GM11168 (cell line): ENCODE results near the gene CLCA2.
"Not testable (repeated sequence)": the region's sequence is repeated elsewhere in the genome, so short reads cannot be mapped to it uniquely, and the experiment has no call there.

Experiments used
- in situ Hi-C: fragments of 300-500 bp; cut with MboI; formaldehyde crosslinking; loops from one replicate; pipeline ENCODE4 v1.12.0; 2022; ENCODE audit warnings: low sequenced_read_pairs; ENCODE audit not compliant: unreplicated experiment

Gene CLCA2

DNA sequence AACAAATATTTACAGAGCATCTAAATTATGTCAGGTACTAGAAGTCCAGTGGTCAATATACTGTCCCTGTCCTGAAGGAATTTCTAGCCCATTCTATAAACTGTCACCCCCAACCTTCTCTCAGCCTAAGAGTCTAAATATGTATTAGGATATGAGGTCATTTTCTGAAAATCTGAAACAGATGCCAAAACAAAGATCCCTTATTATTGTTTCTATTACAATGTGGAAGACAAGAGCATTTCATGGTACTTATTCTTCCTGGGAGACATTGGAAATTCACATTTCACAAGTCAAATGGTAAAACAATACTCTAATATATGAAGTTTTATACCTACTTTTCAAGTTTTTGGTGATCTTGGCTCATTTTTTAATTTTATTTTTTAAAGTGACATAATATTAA is 47.3 kb downstream of the CLCA2 start:
- in situ Hi-C loops: no loop called here

DNA sequence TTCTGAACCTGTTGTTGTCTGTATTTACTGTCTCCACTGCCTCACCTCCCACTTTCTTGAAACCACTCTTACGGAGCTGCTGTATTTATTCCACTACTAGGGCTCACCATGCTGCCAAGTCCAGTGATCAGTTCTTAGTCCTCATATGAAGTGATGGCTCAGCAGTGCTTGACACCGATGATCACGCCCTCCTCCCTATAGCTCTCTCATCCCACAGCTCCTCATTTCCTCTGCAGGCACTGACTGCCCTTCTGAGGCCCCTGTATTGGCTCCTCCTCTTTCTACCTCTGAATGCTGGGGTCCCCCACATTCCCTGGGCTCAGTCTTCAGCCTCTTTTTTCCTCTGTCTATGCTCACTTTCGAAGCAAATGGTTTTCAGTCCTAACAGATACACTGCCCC is 48.2 kb downstream of the CLCA2 start:
- in situ Hi-C loops: no loop called here

DNA sequence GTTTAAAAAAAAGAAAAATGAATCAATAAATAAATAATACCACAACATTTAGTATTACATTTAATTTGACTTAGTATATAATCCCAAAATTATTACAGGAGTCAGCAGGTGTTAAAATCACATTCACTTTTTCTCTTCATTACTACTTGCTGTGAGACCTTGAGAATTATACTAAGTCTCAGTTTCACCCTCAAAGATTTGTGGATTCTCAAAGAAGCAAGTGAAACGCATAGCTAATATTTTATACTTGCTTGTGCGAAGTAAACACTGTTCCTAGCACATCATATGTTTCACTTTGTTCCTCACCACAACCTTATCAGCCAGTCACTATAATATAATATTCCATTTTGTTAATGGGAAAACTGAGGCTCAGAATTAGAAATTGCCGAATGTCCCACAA is 48.8 kb downstream of the CLCA2 start:
- in situ Hi-C loops: no loop called here

DNA sequence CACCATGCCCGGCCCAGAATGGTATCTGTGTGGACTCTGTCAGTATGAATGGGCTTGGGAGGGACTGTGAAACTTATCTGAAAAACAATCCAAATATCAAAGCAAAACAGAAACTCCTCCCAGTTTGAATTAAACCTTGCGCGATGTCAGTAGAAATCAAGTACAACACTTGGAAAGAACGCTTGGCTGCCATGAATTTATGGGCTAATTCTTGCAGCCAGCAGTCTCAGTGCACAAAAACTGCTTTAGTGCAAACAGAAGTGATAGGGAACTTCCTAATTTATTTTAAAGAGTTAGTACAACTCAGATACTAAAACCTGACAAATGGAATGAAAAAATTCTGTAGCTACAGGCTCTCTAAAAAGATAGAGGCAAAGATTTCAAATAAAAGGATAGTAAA is 53.3 kb downstream of the CLCA2 start:
- in situ Hi-C loops: no loop called here

DNA sequence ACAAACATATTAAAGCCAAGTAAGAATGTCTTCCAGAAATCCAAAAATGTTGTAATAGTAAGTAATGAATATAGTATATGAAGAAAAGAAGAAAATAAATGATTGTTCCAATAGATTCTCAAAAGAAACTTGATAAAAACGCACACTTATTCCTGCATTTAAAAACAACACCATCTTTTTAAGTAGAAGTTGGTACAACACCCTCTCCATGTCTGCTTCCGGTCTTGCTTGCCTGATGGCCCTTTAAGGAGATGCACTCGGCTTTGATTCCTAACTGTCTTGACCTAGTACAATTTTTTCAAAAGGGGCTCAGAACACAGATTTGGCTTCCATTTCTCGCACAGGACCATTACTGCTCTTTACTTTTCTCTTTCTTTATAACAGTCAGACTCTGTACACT is 53.7 kb downstream of the CLCA2 start:
- in situ Hi-C loops: no loop called here

DNA sequence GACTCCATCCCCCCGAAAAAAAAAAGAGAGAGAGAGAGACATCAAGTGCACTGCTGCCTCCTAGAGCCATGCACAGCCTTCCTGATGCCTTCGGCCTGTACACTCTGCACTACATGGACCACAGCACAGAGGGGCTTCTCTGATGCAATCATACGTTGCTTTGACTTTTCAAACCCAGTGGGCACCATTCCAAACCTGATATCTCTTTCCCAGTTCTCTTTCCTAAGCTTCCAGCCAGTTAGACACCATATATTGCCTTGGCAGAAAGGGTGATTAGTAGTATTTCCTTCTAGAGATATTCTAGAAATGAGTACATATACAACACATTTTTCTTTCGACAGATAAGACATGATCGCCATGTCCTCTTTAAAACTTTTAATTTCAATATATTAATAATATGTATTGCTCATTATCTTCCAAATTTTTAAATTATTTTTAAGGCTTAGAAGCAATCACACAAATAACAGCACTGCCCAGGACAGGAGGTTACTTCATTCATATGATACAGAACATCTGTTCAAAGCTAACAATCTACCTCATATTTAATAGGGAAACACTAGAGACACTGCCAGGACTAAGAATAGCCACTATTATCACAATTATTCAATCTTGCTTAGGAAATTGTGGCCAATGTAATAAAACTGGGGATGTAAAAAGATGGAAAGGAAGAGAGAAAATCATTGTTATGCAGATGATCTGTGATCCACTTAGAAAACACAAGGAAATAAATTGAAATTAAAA is 54.6 kb downstream of the CLCA2 start:
- in situ Hi-C loops: no loop called here

DNA sequence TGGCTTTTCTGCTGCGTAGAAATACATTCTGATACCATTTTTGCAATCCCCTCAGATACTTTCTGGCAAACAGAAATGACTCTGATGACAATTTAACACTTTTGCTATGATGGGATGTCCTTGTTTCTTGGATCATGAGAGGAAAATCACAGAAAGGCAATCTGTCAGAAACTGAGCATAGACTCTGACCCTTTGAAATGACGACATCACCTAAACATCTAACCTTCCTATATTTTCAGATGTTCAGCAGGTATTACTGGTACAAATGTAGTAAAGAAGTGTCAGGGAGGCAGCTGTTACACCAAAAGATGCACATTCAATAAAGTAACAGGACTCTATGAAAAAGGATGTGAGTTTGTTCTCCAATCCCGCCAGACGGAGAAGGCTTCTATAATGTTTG is 58.0 kb downstream of the CLCA2 start:
- in situ Hi-C loops: no loop called here

DNA sequence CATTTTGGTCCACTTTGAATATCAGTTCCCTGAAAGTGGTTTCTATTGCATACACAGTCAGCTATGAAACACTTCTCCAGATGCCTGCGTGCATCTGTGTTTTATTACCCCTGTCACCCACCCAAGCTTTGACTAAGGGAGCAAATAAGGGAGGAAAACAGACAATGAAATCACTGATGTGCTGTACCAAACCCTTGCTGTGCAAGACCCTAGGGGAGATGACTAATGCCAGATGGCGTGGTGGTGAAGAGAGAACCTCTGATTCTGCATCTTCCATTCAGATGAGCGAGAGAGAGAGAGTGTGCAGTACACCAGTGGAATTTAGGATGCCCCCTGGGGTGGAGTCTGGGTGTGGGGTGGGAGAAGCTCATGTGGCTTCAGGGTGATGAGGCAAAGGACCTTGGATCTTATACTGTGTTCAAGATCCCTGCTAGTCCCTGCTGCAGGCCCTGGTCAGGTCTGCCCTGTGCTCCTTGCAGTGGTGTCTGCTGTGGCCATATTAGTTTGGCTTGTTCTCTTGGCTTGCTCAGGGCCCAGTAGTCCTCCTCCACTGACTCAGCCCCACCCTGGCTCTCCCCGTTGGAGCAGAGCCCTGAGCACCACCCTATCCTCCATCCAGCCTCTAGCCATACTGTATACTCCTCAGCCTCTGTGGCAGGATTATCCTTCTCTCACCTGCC is 63.3 kb downstream of the CLCA2 start:
- in situ Hi-C loops: no loop called here

DNA sequence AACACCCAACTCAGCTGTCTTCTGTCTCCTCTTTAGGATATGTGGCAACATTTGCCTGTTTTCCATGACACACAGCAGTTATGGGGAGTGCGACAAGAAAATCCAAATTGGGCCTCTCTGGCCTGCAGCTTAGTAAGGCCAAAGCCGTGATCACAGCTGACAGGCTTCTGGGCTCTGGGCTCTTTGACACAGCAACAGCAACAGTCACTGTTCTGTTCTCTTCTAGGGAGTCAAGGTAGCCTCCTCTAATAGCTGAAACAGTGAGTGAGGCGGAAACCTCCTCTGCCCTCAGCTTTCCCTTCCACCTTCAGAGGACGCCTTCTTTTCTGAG is 63.8 kb downstream of the CLCA2 start:
- in situ Hi-C loops: no loop called here

DNA sequence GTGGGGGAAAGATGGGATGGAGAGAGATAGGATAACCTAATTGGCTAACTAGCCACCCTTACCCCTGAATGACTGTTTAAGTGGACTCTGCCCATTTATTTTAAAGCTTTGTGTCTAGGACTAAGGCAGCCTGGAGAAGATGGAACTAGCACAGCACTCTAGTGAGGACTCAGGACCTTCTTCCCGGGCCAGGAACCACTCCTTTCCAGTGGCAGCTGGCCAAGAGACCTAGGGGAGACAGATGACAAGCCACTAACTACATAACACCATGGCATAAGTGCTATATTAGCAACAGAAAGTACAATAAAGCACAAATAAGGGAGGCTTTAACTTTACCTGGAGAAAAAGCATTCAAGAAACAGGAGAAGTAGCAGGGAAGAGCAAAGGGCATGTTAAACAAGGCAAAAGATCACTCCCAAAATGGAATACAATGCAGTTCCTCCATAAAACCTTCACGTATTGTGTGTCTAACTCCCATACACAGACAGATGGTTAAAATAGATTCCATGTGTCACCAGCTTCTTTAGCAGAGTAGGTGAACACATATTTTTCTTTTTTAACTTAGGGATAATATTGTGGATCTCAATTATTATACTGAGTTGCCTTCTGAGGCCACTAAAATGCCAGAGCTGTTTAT is 65.4 kb downstream of the CLCA2 start:
- in situ Hi-C loops: no loop called here

DNA sequence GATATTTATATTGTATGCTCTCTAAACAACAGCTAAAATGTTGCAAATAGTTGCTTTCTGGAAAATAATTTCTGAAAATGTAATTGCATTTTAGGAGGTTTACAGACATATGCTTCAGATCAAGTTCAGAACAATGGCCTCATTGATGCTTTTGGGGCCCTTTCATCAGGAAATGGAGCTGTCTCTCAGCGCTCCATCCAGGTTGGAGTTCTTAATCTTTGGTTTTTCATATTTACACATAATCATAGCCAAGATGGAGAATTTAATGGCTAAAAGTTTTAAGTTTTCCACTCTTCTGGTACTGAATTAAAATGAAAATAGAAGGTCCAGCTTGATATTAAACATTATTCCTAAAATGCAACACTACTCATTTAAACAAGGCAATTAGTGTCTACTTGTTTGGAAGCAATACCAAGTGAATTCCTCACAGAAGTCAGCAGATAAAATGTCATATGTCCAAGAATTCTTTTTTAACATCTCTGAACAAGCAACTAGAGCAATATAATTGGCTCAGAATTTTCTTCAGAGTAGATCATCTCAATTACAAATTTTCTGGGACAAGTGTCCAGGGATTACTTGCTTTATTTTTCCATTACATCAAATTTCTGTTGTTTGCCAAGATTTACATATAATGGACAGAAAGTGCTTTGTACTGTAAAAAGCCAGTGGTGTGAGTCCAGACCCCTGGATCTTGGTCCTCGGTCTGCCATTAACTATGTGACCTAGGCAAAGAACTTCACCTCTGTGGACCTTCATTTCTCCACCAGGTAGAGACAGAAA is 67.4 kb downstream of the CLCA2 start:
- in situ Hi-C loops: no loop called here

DNA sequence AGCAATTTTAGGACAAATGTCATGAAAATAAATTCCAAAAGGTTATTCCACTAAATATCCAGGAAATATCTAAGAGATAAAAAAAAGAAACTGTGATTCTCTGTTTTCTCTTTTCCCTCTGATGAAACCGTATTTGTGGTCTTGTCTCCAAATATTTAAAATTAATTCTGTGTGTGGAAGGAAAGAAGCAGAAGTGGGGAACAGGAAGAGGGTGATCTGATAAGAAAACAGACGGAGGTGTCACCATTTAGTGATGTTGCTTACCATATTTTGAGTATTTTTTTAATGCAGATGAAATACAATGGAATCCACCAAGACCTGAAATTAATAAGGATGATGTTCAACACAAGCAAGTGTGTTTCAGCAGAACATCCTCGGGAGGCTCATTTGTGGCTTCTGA is 74.3 kb downstream of the CLCA2 start:
- in situ Hi-C loops: no loop called here

DNA sequence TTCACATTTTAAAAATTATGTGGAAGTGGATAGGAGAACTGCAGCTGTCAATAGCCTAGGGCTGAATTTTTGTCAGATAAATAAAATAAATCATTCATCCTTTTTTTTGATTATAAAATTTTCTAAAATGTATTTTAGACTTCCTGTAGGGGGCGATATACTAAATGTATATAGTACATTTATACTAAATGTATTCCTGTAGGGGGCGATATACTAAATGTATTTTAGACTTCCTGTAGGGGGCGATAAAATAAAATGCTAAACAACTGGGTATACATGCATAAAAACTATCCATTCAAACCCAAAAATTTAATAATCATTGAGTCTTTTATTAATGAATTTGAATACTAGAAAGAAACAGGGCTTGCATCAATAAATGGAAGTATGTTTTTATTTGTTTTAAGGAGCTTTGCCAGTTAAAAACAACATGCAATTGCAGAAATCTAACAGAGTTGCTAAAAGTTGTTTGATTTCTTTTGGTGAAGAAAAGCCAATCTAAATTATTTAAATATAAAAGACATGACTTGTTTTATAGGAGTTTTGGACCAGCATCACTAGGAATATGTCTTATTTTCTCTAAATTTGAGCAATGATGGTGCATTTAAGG is 76.1 kb downstream of the CLCA2 start:
- in situ Hi-C loops: no loop called here

DNA sequence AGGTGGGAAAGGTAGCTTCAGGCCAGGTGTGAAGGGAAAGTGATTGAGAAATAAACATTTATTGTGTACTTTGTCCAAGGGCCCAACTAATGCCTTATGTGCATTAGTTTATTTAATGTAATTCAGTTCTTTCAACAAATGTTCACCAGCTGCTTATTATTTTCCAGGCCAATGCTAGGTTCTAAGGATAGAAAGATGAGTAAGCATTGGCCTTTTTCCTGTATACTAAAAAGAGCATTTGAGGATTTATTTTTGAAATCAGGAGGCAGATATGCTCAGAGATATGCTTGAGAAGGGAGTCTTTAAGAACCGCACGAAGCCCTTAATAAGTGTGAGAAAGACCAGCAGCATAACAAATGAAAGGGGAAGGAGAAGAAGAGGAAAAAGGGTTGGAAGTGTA is 76.7 kb downstream of the CLCA2 start:
- in situ Hi-C loops: no loop called here

DNA sequence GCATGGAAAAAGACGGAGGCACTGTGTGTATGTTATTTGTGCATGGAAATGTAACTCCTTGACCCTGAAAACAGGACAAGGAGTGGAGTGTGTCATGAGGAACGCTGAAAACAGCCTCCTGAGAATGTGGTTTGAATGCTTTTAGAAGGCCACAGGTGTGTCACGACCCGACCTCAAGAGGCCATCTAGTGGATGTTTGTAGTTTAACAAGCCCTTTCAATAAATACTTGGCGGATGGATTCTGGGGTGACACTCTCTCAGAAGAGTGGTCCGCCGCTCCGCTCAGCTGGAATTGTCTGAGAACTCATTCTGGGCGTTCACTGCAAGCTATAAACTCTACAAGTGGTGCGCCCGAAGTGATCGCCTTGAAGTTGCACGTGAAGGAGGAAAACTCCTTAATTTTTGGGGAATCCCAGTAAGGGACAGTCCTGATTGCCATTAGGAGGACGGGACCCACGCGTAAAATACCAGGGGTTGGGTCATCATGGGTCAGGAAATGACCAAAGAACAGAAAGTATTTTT is 78.2 kb downstream of the CLCA2 start:
- in situ Hi-C loops: not testable (repeated sequence)

DNA sequence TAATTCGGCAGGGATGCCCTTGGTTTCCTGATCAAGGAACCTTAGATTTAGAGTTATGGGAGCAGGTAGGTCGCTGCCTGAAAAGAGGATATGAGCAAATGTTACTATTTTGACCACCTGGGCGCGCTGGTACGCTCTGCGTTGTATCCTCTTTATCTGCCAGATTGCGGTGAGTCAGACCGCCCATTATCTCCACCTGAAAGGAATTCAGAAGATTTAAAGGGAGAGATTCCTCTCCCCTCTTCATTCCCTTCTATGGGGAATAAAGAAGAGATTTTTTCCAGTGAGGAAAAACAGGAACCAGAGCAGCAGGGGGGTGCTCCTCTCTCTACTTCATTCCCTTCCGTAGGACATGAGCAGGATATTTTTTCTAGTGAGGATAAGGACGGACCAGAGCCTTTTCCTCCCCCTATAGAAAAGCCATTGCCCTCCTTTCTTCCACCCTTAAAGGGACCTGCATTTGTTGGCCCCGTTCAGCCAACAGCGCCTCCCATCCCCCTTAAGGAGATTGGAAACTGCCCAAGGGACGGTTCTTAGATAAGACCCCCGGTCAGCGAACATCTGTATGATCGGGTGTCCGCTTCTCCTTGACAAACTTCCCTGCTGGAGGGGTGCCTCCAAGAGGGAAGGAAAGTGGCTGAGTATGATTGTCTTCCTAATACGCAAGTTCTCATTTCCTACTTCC is 78.9 kb downstream of the CLCA2 start:
- in situ Hi-C loops: no loop called here

DNA sequence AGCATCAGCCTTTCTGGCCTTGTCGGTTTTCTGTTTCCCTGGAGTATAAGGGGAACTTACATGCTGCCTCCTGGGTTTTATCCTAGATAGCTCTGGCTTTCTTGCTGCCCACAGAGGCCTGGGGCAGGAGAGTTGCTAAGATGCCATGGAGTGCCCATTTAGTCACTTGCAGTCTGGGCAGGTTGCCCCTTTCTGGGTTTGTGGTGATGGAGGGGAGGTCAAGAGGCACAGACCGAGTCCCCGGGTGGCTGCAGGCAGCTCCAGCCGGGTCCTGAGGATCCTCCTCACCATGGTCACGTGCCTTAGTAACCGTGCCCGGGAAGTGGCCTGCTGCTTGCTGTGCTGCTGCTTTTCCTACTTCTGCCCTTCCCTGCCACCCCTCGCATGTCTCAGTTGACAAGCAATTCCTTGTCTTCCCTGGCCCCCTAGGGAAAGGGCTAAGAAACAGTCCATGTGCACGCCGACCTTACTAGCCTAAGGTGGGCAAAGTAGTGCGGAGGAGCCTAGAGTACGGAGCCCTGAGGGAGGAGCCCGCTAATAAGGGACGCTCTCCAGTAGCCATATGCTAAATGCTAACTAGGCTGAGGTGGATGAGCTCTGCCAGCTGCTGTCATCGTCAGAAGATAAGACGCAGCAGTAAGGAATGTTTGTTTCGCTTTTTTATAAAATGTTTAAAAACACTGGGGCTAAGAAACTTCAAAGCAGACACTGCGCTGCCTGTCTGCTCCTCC is 79.6 kb downstream of the CLCA2 start:
- in situ Hi-C loops: no loop called here

DNA sequence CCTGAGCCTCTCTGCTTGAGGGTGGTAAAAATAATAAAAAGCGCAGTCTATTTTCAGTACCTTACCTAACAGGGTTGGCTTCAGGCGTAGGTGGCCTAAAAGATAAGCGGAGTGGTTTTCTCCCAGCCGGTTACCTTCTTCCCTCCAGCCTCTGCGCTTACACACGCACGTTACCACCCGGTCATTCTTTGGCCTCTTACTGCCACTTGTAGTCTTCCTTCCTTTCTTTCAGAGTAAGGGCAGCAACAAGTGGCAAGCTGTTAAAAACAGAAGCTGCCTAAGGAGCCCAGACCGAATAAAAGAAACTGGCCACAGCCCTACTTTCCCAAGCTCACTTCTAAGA is 80.1 kb downstream of the CLCA2 start:
- in situ Hi-C loops: no loop called here

DNA sequence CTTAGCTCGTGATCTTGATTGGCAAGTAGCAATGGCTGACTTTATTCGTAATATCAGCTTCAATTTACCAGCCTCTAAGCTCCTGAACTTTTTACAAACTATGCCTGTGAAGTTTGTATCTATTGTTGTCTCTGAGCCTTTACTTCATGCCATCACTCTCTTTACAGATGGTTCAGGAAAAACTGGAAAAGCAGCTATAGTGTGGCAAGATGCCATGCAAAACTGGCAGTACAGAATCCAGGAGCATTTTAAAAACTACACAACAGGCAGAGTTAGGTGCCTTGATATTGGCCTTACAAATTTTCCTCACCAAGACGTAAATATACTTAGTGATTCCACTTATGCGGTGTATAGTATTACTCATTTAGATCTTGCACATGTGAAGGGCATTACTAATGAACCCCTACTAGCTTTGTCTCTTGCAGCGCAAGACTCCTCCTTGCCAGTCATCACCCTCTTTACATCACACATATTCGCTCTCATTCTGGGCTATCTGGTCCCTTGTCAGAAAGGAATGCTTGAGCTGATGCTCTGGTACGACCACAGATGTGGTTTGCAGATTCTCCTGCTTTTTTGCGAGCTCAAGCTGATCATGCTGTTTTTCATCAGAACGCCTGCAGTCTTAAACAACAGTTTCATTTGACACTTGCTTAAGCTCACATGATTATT is 81.1 kb downstream of the CLCA2 start:
- in situ Hi-C loops: no loop called here
